ENCODE measurements around the gene CAMLG. TPM values are rescaled to one million over a fixed set of nuclear protein-coding genes. Genes with fewer than 3 reads are reported as not detected.
"Not testable (repeated sequence)": the region's sequence is repeated elsewhere in the genome, so short reads cannot be mapped to it uniquely, and the experiment has no call there.

CAMLG gene
- total RNA-seq, 5 donors from 2014 or later (not counting 1 experiment from before 2014, with no cell fraction given), result 26.7 to 34.6 (median 32.5) TPM

DNA sequence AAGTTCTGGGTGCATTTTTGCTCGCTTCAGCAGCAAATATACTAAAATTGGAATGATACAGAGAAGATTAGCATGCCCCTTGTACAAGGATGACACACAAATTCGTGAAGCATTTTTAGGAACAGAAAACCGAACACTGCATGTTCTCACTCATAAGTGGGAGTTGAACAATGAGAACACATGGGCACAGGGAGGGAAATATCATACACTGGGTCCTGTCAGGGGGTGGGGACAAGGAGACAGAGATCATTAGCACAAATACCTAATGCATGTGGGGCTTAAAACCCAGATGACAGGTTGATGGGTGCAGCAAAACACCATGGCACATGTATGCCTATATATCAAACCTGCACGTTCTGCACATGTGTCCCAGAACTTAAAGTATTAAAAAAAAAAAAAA is 22.9 kb upstream of the CAMLG start:
- H3K4me1 ChIP-seq (ENCODE audit: control insufficient read depth in 1 of 2, extremely low read depth in 1 of 2, insufficient read depth in 2 of 2, low read length in 2 of 2); H3K9me3 Mint-ChIP-seq; DNase-seq; H3K4me3 Mint-ChIP-seq; ATAC-seq (replicated peaks in 1 of 4); H3K27me3 ChIP-seq (replicated peaks in 1 of 2; ENCODE audit: control insufficient read depth in 2 of 2, extremely low read depth in 1 of 2, insufficient read depth in 2 of 2, low read length in 1 of 2); H3K9me3 ChIP-seq; H3K27me3 Mint-ChIP-seq; H3K4me3 ChIP-seq (ENCODE audit: control insufficient read depth in 1 of 2, extremely low read depth in 1 of 2, low read length in 1 of 2); CTCF ChIA-PET; H3K4me1 Mint-ChIP-seq; H3K27ac ChIP-seq (ENCODE audit: low read length); POLR2A ChIA-PET; H3K27ac Mint-ChIP-seq: not testable (repeated sequence)
- peaks cover 39% of the 10 kb centered on the region for H3K36me3 Mint-ChIP-seq
- peaks cover 0 to 58% of the 10 kb centered on the region in 2 donors for H3K36me3 ChIP-seq (ENCODE audit: control insufficient read depth in 2 of 2, extremely low read depth in 1 of 2, insufficient read depth in 1 of 2, low read length in 1 of 2)
- WGBS (ENCODE audit: insufficient coverage), result no CpG with 5 or more reads among the region's 4 CpGs

DNA sequence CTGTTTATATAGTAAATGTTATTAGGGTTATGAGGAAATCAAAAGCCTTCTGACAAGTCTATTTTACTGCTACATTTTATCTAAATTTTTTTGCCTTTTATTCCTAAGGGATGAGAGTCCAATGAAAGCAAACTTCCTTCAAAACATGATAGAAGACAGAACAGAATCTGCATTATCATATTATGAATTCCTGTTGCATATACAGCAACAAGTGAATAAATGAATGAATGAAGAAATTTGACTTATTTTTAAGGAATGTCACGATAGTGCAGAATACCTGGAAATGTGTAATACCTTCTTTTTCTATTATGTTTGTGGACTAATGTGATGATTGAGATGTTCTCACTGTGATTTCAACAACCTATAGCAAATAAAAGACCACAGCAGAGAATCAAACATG is 13.5 kb upstream of the CAMLG start:
- no peaks in the 10 kb centered on the region for H3K27me3 Mint-ChIP-seq
- Histone ChIP-seq H3K36me3 (ENCODE audit: control insufficient read depth in 2 of 2, extremely low read depth in 1 of 2, insufficient read depth in 1 of 2, low read length in 1 of 2) (peaks cover 3 to 33% of the 10 kb centered on the region in 2 donors), H3K9me3 (no peaks in the 10 kb centered on the region), H3K4me1 (ENCODE audit: control insufficient read depth in 1 of 2, extremely low read depth in 1 of 2, insufficient read depth in 2 of 2, low read length in 2 of 2) (no peaks in the 10 kb centered on the region), H3K27ac (ENCODE audit: low read length) (no peak overlapping the region), H3K4me3 (ENCODE audit: control insufficient read depth in 1 of 2, extremely low read depth in 1 of 2, low read length in 1 of 2) (no peak overlapping the region), H3K27me3 (replicated peaks in 1 of 2; ENCODE audit: control insufficient read depth in 2 of 2, extremely low read depth in 1 of 2, insufficient read depth in 2 of 2, low read length in 1 of 2) (no peaks in the 10 kb centered on the region)
- no peak for ATAC-seq (replicated peaks in 1 of 4)
- no peak for DNase-seq
- H3K4me1 Mint-ChIP-seq, result no peaks in the 10 kb centered on the region
- WGBS (ENCODE audit: insufficient coverage), result no CpG with 5 or more reads among the region's 1 CpG
- H3K9me3 Mint-ChIP-seq, result no peaks in the 10 kb centered on the region
- ChIA-PET POLR2A (no interaction called here), CTCF (no interaction called here)
- peaks cover 15% of the 10 kb centered on the region for H3K36me3 Mint-ChIP-seq
- H3K4me3 Mint-ChIP-seq, result no peak overlapping the region
- no peak overlapping the region for H3K27ac Mint-ChIP-seq

DNA sequence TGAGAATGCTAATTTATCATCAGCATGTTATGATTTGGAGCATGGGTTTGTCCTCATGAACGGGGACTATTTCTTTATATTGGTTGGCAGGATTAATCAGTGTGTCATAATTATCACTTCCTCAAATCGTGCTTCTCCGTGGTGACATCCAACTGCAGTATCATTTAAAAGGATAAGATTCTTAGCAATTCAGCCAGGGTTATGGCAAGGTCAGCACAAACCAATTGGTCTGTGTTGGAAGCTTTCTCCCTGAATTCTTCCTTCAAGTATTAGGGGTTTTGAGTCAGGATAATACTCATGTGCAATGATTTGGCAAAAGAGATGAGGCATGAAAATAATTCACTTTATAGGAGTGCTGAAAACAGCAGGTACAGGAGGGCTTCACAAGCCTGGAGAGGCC is 5.5 kb upstream of the CAMLG start:
- no CpG with 5 or more reads among the region's 3 CpGs for WGBS (ENCODE audit: insufficient coverage)
- no peak overlapping the region for H3K4me3 ChIP-seq (ENCODE audit: control insufficient read depth in 1 of 2, extremely low read depth in 1 of 2, low read length in 1 of 2)
- no peaks in the 10 kb centered on the region for H3K9me3 ChIP-seq
- no peak overlapping the region for H3K27ac Mint-ChIP-seq
- H3K4me3 Mint-ChIP-seq, result no peak overlapping the region
- DNase-seq (no peak), ATAC-seq (replicated peaks in 1 of 4) (no peak)
- no peaks in the 10 kb centered on the region for H3K27me3 Mint-ChIP-seq
- POLR2A ChIA-PET, result no interaction called here
- H3K4me1 Mint-ChIP-seq, result peaks cover 0 to 4% (median 2%) of the 10 kb centered on the region in 3 donors
- CTCF ChIA-PET, result no interaction called here
- H3K27ac ChIP-seq (ENCODE audit: low read length), result no peak overlapping the region
- no peaks in the 10 kb centered on the region for H3K36me3 Mint-ChIP-seq
- H3K36me3 ChIP-seq (ENCODE audit: control insufficient read depth in 2 of 2, extremely low read depth in 1 of 2, insufficient read depth in 1 of 2, low read length in 1 of 2), result peaks cover 0 to 2% of the 10 kb centered on the region in 2 donors
- H3K9me3 Mint-ChIP-seq, result no peaks in the 10 kb centered on the region
- peaks cover 0 to 7% of the 10 kb centered on the region in 2 experiments for H3K4me1 ChIP-seq (ENCODE audit: control insufficient read depth in 1 of 2, extremely low read depth in 1 of 2, insufficient read depth in 2 of 2, low read length in 2 of 2)
- H3K27me3 ChIP-seq (replicated peaks in 1 of 2; ENCODE audit: control insufficient read depth in 2 of 2, extremely low read depth in 1 of 2, insufficient read depth in 2 of 2, low read length in 1 of 2), result no peaks in the 10 kb centered on the region

DNA sequence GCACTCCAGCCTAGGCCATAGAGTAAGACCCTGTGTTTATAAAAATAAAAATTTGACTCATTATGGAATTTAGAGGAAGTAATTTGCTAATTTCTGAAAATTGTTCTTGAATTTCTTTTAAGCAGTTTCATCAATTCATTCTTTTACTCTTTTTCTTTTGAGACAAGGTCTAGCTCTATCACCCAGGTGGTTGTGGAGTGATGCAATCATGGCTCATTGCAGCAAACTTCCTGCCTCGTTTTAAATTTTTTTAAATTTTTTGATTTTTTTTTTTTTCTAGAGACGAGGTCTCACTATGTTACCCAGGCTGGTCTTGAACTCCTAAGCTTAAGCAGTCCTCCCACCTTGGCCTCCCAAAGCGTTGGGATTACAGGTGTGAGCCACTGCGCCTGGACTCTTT is 3.1 kb upstream of the CAMLG start:
- no peak overlapping the region for H3K4me3 ChIP-seq (ENCODE audit: control insufficient read depth in 1 of 2, extremely low read depth in 1 of 2, low read length in 1 of 2)
- Mint-ChIP-seq H3K4me3 (no peak overlapping the region), H3K27me3 (no peaks in the 10 kb centered on the region), H3K4me1 (peaks cover 15 to 17% (median 15%) of the 10 kb centered on the region in 3 donors), H3K36me3 (no peaks in the 10 kb centered on the region), H3K27ac (no peak overlapping the region), H3K9me3 (no peaks in the 10 kb centered on the region)
- no peak overlapping the region for H3K27ac ChIP-seq (ENCODE audit: low read length)
- no peaks in the 10 kb centered on the region for H3K9me3 ChIP-seq
- CTCF ChIA-PET, result interaction anchor here in 1 of 2 donors (0.7 to 2.0 kb wide), 4 partner anchors 23 to 190 kb away, joined by 3 to 7 read pairs (median 4); partner anchors contain the start of gene DDX46
- ATAC-seq (replicated peaks in 1 of 4) (no peak), DNase-seq (no peak)
- WGBS (ENCODE audit: insufficient coverage), result 52% methylated on average over 3 of the region's 4 CpGs
- POLR2A ChIA-PET, result no interaction called here
- no peaks in the 10 kb centered on the region for H3K36me3 ChIP-seq (ENCODE audit: control insufficient read depth in 2 of 2, extremely low read depth in 1 of 2, insufficient read depth in 1 of 2, low read length in 1 of 2)
- peaks cover 9 to 22% of the 10 kb centered on the region in 2 experiments for H3K4me1 ChIP-seq (ENCODE audit: control insufficient read depth in 1 of 2, extremely low read depth in 1 of 2, insufficient read depth in 2 of 2, low read length in 2 of 2)
- H3K27me3 ChIP-seq (replicated peaks in 1 of 2; ENCODE audit: control insufficient read depth in 2 of 2, extremely low read depth in 1 of 2, insufficient read depth in 2 of 2, low read length in 1 of 2), result no peaks in the 10 kb centered on the region

DNA sequence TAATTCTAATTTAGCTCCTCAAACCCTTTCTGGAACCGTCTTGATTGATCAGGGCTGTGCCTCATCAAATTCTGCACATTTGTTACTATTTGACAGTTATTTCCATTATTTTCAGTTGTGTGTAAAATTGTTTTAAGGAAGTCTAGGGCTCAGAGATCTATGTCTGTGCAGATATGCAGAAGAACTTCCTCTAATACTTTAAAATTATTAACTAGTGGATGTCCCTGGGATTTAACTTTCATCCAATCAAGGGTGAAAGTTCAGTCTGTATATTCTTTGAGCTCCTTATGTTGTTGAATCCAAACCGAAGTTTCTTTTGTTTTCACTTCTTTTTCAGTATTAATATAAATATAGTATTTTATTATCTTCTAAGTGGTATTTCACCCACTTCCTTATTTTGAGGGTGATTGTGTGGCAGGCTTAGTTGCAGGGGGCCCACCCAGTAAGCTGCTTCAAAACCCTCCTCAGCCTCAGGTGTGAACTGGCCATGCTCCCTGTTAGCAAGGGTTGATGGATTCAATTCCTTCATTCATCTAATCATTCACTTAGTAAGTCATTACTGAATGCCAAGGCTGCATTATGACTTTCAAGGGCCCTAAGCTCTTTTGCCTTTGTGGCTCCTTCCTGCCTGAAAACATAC is 2.1 kb upstream of the CAMLG start:
- WGBS (ENCODE audit: insufficient coverage), result no CpG with 5 or more reads among the region's 2 CpGs
- CTCF ChIA-PET, result interaction anchor here (0.5 to 2.0 kb wide), 7 partner anchors 21 to 353 kb away, joined by 3 to 7 read pairs (median 3); partner anchors contain the start of gene DDX46 (in 1 of the 2)
- POLR2A ChIA-PET, result interaction anchor here in 1 of 2 donors (0.6 kb wide), 1 partner anchor 137 kb away, joined by 3 read pairs; no protein-coding TSS in a partner anchor

DNA sequence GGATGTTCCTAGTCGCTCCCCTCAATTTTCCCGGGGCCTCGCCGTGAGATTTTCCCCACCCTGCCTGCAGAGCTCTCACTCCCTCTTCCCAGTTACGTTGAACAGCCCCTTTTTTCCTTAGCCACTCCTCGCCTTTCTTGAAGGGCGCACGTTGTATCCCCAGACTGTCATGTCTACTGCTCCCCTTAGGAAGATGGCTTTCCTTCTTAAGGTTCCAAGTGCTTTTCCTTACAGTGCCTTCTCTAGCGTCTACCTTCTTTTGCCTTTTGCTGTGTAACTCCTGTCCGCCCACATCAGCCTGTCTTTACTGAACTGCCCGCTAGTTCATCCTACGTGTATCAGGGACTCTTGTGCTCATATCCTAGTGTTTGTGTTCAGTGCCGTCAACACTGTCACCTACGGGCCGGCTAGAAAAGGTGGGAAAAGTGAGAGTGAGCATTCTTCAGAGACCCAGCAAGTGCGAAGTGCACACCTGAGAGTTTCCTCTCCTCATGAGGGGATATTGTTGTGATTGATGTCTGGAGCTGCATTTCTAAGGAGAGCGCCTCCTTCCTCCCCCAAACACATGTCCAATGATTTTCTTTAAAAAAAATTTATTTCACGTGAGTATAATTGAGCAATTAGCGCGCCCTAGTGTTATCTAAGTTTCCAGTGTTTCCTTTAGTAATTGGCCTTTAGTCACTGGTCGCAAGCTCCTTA is 764 bp downstream of the CAMLG start:
- H3K36me3 Mint-ChIP-seq, result no peaks in the 10 kb centered on the region
- 0% methylated on average over 8 of the region's 21 CpGs for WGBS (ENCODE audit: insufficient coverage)
- DNase-seq, result peak in 13 of 35 experiments; percentile 3 to 57 (median 19)
- POLR2A ChIA-PET, result interaction anchor here in 1 of 2 donors (1.1 kb wide), 1 partner anchor 166 kb away, joined by 4 read pairs; the partner anchor contains the start of gene PCBD2
- Histone ChIP-seq H3K9me3 (no peaks in the 10 kb centered on the region), H3K27me3 (replicated peaks in 1 of 2; ENCODE audit: control insufficient read depth in 2 of 2, extremely low read depth in 1 of 2, insufficient read depth in 2 of 2, low read length in 1 of 2) (no peaks in the 10 kb centered on the region), H3K4me3 (ENCODE audit: control insufficient read depth in 1 of 2, extremely low read depth in 1 of 2, low read length in 1 of 2) (peak overlapping the region; percentile 73 to 76), H3K4me1 (ENCODE audit: control insufficient read depth in 1 of 2, extremely low read depth in 1 of 2, insufficient read depth in 2 of 2, low read length in 2 of 2) (peaks cover 9 to 26% of the 10 kb centered on the region in 2 experiments), H3K27ac (ENCODE audit: low read length) (peak overlapping the region; percentile 86), H3K36me3 (ENCODE audit: control insufficient read depth in 2 of 2, extremely low read depth in 1 of 2, insufficient read depth in 1 of 2, low read length in 1 of 2) (peaks cover 0 to 14% of the 10 kb centered on the region in 2 donors)
- peaks cover 25 to 37% (median 29%) of the 10 kb centered on the region in 3 donors for H3K4me1 Mint-ChIP-seq
- no peaks in the 10 kb centered on the region for H3K9me3 Mint-ChIP-seq
- ATAC-seq (replicated peaks in 1 of 4), result no peak
- no peaks in the 10 kb centered on the region for H3K27me3 Mint-ChIP-seq
- H3K4me3 Mint-ChIP-seq, result peak overlapping the region; percentile 90 to 95 (median 91)
- CTCF ChIA-PET, result interaction anchor here (0.5 to 1.4 kb wide), 15 partner anchors 17 to 1974 kb away, joined by 3 to 19 read pairs (median 5); partner anchors contain the start of genes C5orf24 (in 1 of the 2), DDX46 (in 1 of the 2) and PCBD2 (in 1 of the 2)
- peak overlapping the region; percentile 83 to 96 for H3K27ac Mint-ChIP-seq

More for the DNA sequence above, 2.1 kb upstream of the CAMLG start:
- Mint-ChIP-seq H3K27me3 (no peaks in the 10 kb centered on the region), H3K4me1 (peaks cover 19 to 27% (median 24%) of the 10 kb centered on the region in 3 donors), H3K4me3 (no peak overlapping the region), H3K36me3 (no peaks in the 10 kb centered on the region), H3K27ac (no peak overlapping the region), H3K9me3 (no peaks in the 10 kb centered on the region)
- no peaks in the 10 kb centered on the region for H3K27me3 ChIP-seq (replicated peaks in 1 of 2; ENCODE audit: control insufficient read depth in 2 of 2, extremely low read depth in 1 of 2, insufficient read depth in 2 of 2, low read length in 1 of 2)
- H3K9me3 ChIP-seq, result no peaks in the 10 kb centered on the region
- H3K36me3 ChIP-seq (ENCODE audit: control insufficient read depth in 2 of 2, extremely low read depth in 1 of 2, insufficient read depth in 1 of 2, low read length in 1 of 2), result peaks cover 0 to 5% of the 10 kb centered on the region in 2 donors
- H3K4me1 ChIP-seq (ENCODE audit: control insufficient read depth in 1 of 2, extremely low read depth in 1 of 2, insufficient read depth in 2 of 2, low read length in 2 of 2), result peaks cover 9 to 26% of the 10 kb centered on the region in 2 experiments
- H3K4me3 ChIP-seq (ENCODE audit: control insufficient read depth in 1 of 2, extremely low read depth in 1 of 2, low read length in 1 of 2), result no peak overlapping the region
- no peak for ATAC-seq (replicated peaks in 1 of 4)
- H3K27ac ChIP-seq (ENCODE audit: low read length), result no peak overlapping the region
- DNase-seq, result no peak
